Stimulated activated CD8-positive, alpha-beta memory T cell treated with anti-CD3 and anti-CD28 coated beads, Interleukin-12 subunit alpha, Interleukin-12 subunit beta, amount 100 ng/mL, for 1 hour (primary cell): Measurements from ENCODE around the gene MAP3K13.

Experiments used
- DNase-seq: peaks from one replicate; pipeline ENCODE4 v3.0.0-alpha.2; 2020; ENCODE audit warnings: low read depth

MAP3K13 gene

DNA sequence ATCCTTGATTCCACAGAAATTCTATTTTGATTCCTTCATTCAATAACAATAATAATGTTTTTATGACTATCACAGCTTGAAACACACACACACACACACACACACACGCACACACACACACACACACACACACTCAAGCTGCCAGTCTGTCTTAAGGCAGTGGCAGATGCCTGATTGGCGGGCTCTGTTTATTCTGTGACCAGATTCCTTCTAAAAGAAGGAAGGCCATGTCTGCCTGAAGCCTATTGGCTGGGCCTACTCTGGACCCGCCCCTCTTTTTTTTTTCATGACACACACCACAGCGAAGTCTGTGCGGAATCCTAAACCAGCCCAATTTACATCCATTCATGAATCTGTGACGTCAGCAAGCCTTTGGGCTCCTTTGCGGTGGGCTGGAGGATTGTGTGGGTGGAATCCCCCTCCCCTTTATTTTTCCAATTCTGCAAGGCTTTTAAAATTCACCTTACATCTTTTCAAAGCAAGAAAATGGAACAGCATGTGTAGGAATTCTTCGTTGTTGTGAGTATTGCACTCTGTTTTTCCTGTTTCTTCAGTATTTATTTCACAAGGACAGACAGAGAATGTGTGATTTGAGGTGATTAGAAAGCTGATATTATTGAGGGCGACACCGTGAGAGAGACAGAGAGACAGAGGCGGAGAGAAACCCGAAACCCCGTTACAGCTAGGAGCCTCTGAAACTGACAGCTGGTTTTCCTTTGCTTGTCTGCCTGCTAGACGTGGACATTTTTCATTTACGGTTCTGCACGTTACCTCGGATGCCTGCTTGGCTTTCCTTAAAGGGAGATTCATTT is at the start of gene MAP3K13:
Gene MAP3K13, plus strand, starts transcription at position 287 of the 812 bp plus-strand sequence. CDS start 65,446 bp downstream, outside the sequence.
- no peak for DNase-seq

- no peak for DNase-seq
Measured at GRCh38 chr3:185313693-185314246, 49.2 kb upstream of the MAP3K13 start.

GRCh38 chr3:185316740-185317412 is 46.1 kb upstream of the MAP3K13 start:
- DNase-seq = no peak

DNA sequence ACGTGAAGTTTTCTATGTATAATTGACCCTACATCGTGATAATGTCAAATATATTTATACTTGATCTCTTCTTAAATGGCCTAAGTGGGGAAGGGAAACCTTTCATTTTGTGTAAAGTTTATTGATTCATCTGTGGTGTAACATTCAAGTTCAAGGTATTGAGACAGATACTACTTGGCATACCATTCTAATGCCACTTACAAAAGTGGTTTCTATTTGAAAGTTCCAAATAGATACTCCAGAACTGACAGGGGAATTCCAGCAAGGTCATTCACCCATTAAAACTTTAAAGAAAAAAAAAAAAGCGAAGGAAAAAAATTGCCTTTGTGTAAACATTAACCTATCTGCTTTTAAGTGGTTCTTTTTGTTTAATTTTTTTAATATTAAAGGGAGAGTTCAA is 45.3 kb upstream of the MAP3K13 start:
- DNase-seq = no peak

GRCh38 chr3:185318141-185318540 is 44.8 kb upstream of the MAP3K13 start:
- DNase-seq = no peak

DNA sequence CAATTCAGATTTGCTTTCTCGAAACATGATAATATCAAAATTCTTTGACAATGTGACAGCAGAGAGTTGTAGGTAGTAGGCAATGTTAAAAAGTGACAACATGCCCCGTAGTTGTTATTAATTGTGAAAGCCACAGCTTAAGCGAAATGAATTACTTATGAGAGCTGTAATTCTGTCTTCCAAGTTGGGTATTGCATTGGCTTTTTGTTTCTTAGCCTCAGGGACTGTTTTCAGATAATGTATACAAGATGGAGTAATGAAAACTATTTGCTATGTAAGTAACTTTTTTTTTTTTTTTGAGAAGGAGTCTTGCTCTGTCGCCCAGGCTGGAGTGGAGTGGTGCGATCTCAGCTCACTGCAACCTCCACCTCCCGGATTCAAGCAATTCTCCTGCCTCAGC is 43.1 kb upstream of the MAP3K13 start:
- no peak for DNase-seq

- no peak for DNase-seq
Measured at GRCh38 chr3:185320949-185321348, 42.0 kb upstream of the MAP3K13 start.

GRCh38 chr3:185322101-185322719 is 40.7 kb upstream of the MAP3K13 start:
- no peak for DNase-seq

DNA sequence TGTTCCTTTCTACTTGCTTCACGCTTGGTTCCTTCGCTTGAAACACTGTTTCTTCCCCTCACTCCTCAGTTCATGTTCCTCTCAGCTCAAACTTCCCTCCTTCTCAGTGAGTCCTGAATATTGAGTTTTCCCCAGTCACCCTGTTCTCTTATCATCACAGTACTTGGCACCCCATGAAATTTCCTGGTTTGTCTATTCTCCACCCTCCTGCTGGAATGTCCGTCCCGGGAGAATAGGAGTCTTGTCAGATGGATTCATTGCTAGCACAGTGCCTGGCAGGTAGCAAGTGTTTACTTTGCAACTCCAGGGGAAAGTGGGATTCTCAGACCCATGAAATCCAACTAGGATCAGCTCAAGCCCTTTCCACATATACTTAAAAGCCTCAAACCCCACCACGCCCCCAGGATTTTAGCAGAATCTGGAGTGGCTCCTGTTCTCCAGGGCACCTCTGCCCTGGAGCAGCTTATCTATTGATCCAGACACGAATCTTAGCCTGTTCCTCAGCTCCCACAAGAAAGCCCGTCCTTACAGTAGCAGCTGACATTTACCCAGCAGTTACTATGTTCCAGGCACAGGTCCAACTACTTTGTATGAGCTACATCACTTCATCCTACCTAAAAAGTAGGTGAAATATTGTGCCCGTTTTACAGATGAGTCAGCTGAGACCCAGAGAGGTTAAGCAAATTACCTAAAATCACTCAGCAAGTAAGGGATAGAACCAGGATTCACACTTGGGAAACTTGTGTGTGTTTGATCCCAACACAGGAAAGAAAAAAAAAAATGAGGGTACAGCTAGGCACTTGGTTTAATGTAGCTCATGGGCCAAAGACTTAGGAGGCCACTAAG is 36.8 kb upstream of the MAP3K13 start:
- DNase-seq = no peak

- DNase-seq = no peak
Measured at GRCh38 chr3:185327062-185327461, 35.9 kb upstream of the MAP3K13 start.

DNA sequence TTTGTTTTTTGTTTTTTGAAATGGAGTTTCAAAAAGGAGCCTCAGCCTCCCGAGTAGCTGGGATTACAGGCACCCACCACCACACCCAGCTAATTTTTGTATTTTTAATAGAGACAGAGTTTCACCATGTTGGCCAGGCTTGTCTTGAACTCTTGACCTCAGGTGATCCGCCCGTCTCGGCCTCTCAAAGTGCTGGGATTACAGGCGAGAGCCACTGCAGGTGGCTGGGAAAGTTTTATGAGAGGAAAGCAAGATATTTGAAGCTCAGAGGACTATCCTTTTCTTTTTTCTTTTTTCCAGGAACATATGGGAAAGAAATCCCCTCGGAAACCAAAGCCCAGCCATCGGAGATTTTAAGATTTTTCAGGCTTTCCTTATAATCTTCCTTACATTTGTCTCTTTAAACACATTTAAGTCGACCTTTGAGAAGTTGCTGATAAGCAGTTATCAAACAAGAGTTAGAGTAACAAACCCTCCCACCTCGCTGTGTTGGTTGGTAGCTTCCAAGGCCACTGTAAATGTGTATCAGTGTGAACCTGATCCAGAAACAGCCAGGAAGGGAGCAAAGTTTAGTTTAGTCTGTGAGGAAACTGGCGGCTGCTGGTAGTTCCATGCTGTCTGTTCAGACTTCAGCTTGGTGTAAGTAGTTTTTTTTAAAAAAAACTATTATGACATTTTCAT is 34.5 kb upstream of the MAP3K13 start:
- DNase-seq = no peak

GRCh38 chr3:185330238-185330637 is 32.7 kb upstream of the MAP3K13 start:
- no peak for DNase-seq

DNA sequence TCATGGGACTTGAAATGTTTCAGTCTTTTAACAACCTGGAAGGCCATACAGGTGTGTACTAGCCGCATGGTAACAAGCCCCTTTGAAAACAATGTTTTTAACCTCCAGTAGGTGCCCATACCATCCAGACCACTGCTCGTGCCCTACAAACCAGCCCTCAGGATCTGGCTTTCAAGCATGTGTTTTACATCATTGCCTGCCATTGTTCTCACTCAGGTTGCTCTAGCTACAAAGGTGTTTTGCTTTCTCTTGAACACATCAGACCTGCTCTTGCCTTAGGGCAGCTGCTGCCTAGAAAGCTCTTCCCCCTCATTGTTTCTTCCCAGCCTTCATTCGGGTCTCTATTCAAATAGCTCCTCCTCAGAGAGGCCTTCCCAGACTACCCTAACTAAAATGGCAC is 32.3 kb upstream of the MAP3K13 start:
- no peak for DNase-seq

DNA sequence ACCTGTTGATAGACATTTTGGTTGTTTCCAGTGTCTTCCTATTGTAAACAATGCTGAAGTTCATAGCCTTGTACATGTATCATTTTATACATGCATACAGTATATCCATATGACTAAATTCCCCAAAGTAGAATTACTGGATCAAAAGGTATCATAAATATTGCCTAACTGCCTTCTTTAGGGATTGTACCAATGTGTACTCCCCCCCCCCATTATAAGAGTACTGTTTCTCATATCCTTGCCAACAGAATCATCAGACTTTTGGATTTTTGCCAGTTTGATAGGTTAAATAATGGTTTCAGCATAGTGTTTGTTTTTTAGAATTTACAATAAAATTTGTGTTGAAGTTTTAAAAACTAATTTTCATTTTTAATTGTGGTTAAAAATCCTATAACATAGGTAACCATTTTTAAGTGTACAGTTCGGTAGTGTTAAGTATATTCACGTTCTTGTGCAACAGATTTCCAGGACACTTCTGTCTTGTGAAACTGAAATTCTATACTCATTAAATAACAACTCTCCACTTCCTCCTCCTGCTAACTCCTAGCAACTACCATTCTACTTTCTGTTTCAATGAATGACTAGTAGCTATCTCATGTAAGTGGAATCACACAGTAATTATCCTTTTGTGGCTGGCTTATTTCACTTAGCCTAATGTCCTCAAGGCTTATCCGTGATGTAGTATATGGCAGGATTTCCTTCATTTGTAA is 30.8 kb upstream of the MAP3K13 start:
- DNase-seq = no peak

DNA sequence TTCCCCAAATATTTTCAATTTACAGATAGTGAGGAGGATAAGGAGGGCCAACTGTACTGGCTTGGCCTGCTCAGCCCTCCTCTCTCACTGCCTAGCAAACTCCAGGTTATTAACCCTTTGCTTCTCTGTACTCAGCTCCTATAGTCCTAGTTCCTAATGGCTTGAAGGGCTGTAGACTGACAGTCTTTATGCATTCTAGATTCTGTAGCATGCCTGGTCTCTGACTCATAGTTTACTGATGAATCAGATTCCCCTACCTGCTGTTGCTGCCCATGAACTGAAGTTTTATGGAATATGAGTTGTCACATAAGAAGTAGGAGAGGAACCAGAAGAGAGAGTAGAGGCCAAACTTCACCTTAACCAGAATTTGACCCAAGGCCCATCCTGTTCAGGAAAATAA is 27.1 kb upstream of the MAP3K13 start:
- DNase-seq = no peak

DNA sequence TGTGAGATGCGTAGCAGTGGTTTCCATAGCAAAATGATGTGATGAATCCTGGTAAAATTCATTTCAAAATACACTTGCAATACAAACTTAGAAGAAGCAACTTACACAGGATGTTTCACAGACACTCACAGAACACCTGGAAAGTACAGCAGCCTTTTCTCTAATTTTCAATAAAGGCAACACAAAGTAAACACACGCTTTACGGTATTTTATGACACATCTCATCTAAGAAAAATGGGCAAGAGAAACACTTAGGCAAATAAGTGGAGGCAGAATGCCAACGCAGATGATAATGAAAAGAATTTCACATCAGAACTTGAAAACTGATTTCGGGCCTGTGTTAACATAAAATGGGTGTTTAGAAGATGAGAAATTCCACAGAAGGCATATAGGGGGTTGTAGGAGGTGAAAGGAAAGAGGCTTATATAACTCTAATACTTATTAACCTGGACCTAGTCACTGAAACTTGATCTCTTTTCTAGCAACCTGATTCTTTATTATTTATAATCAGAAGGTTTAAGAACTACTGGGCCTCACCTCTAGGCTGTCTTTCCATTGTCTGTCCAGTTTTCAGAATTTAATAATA is 25.6 kb upstream of the MAP3K13 start:
- no peak for DNase-seq

DNA sequence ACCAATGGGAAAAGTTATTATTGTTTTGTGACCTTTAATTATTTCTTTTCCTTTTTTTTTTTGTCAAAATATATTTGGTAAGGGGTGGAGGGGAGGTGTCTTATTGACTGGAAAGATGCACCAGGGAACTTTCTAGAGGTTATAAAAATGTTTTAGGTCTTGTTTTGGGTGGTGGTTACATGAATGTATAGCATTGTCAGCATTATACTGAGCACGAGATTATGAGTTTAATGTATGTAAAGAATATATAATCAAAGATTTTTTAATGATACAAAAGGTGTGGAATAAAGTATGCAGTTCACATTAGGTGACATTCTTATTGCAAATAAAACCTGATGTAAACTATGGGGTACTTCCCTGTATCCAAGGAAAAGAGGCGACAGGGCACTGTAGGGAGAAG is 23.0 kb upstream of the MAP3K13 start:
- DNase-seq = no peak

DNA sequence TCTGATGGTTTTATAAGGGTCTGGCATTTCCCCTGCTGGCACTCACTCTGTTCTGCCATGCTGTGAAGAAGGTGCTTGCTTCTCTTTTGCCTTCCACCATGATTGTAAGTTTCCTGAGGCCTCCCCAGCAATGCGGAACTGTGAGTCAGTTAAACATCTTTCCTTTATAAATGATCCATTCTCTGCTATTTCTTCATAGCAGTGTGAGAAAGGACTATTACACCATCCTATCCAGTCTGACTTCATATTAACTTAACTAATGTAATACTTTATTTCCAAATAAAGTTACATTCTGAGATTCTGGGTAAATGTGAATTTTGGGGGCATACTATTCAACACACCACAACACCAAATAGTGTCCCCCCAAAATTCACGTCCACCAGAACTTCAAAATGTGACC is 22.2 kb upstream of the MAP3K13 start:
- DNase-seq = no peak

- no peak for DNase-seq
Measured at GRCh38 chr3:185341616-185342458, 21.1 kb upstream of the MAP3K13 start.
